GM19463 (cell line): Measurements from ENCODE around the gene C6orf163.
"Not testable (repeated sequence)": the region's sequence is repeated elsewhere in the genome, so short reads cannot be mapped to it uniquely, and the experiment has no call there.

Experiments
- ATAC-seq: cut with Tn5 transposase; IDR thresholded peaks from one replicate; pipeline ENCODE4 v1.9.1; 2021; ENCODE audit warnings: mild to moderate bottlenecking, moderate library complexity; ENCODE audit not compliant: unreplicated experiment

The C6orf163 gene

DNA sequence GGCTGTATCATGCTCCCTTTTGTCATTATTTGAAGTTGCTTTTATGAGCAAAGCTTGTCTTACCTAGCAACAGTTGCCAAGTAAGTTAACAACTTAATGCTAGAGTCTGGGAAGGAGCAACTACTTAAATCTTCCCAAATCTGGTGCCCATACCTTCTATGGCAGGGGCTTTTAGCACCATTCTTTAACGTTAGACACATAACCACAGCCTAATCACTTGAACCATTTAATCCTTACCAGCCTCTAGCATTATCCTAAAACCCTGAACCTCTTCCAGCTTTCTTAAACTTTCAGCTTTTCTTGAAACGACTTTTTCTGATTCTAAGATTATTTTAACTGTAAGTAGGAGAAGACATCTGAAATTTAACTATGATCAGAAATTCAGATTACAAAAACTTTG is at the start of gene C6orf163:
Gene C6orf163 (plus strand): TSS at position 83 of the 400 bp plus-strand sequence. CDS start 287 bp downstream, at position 370.
- ATAC-seq: no peak

DNA sequence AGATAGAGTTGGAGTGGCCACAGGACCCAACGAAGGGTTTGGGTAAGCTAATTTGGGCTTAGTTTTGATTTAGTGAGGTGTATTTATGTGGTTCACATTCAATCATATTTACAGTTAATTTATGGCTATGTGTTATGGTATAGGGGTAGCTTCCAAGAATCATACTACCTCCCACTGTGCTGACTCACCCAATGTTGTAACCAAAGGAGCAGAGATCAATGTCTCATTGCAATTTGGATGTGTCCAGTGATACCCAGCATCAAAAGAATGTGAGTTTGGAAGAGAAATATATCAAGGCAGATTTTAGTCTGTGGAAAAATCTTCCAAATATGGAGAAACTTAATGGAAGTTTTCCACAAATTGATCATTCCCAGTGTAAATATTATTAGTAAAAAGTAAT is 47.5 kb upstream of the C6orf163 start:
- no peak for ATAC-seq

DNA sequence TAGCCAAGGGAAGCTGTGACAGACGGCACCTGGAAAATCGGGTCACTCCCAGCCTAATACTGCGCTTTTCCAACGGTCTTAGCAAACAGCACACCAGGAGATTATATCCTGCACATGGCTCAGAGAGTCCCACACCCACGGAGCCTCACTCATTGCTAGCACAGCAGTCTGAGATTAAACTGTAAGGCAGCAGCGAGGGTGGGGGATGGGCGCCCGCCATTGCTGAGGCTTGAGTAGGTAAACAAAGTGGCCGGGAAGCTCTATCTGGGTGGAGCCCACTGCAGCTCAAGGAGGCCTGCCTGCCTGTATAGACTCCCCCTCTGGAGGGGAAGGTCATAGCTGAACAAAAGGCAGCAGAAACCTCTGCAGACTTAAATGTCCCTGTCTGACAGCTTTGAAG is 43.3 kb upstream of the C6orf163 start:
- ATAC-seq: not testable (repeated sequence)

DNA sequence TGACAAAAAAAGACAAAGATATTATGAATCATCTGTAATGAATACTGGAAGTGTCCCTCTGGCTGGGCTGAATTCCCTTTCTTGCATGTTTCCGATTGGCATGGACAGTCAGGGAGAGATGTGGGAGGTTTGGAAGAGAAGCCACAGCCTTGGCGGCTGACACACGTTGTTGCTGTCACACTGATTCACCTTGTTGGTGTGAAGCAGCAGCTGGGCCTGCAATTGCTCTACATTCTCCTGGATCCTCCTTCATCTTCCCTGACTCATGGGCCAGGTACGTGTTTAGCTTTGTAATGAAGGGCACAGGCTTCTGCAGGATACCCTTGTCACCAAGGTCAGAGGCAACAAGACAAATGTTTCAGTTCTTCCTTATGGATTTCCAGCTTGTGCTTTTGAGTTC is 35.6 kb upstream of the C6orf163 start:
- no peak for ATAC-seq

DNA sequence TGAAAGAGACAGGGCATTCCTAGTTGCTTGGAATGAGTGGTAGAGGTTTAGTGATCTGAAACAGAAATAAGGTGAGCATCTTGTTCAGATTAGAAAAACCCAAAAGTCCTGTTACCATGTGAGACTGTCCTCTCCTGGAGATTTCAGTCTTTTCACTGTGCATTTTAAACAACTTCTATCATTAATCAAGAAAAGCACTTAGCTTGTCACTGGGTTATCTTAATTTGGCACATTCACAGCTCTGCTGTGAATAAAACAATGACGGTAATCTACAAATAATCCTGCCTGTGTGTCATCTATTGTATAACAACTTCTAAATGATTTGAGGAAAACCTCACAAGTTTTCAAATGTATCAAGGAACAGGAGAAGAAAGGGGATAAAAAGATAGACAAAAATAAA is 31.8 kb upstream of the C6orf163 start:
- ATAC-seq: no peak

DNA sequence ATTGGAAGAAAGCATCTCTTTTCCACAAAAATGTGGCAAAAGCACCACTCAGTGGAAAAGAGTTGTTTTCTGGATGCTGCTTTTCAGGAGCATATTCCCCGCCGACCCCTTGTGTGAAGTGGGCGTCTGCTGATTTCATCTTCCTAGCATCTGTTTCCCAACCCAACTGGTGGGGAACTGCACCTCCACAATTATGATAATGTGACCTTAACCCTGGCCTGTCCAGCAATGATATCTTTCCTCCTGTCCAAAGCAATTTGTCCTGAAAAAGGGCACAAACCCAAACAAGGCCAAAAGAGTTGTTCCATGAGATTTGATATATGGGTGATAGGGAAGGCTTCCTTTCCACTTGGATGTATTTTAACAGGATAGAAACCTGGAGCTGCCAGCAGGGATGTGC is 29.5 kb upstream of the C6orf163 start:
- no peak for ATAC-seq

DNA sequence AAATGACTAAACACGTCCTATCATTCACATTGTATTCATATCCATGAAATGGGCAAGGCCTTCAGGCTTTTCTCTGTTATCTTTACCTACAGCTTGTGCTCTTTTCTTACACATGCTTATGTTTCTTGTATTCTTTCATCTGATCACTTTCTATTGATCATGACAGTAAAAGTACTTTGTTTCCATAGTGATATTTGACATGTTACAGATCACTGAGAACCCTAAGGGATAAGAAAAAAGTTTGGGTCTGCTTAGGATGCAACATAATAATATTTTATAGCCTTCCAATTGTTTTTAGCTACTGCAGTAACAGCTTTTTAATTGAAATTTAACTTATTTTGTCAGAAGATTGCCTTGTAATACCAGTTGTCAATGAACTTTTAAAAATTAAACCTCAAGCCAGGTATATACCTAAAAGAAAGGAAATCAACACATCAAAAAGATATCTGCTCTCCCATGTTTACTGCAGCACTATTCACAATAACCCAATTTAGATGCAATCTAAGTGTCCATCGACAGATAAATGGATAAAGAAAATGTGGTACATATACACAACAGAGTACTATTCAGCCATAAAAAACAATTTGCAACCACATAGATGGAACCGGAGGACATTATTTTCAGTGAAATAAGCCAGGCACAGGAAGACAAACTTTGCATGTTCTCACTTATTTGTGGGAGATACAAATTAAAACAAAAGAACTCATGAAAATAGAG is 25.2 kb upstream of the C6orf163 start:
- no peak for ATAC-seq

DNA sequence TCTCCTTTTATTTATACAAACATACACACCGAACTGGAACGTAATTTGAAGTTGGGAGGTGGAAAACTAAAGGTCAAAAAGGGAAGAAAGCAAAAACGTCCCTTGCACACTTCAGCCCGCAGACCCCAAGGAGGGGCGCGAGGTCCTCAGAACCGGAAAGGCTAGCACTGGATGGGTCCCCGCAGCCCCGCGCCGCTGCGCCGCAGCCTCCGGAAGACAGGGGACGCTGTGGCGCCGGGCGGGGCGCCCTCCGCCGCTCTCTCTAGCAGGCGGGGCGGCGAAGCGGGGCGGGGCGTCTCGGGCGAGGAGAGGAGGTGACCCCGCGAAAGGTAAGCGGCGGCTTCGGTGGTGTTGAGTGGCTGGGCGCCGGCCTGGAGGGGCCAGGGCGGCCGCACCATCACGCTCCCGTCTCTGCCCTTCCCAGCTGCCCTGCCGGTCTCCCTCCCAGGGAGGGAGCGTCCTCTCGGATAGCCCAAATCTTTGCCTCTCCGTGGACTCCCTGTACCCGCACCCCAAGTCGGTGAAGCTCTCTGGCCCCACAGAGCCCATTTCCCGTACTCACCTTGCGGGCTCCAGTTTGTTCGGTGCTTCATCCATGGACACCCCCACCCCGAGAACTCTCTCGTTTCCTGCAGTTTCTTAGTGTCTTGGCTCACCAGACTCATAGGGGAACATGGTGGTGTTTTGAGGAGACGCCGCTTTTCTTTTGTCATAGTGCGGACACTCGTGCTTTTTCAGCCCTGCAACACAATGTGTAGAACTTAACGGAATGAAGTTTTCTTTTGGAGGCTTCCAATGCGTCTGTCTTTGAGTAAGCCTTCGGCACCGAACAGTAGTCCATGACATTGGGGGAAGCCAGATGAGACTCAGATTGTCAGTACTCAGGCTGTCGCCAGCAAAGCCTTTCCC is 22.1 kb upstream of the C6orf163 start, which contains the start of gene SMIM8:
Gene SMIM8 (plus strand): TSS at position 285 of the 909 bp plus-strand sequence. CDS start 14,444 bp downstream, outside the sequence.
- peak; percentile 100 for ATAC-seq

DNA sequence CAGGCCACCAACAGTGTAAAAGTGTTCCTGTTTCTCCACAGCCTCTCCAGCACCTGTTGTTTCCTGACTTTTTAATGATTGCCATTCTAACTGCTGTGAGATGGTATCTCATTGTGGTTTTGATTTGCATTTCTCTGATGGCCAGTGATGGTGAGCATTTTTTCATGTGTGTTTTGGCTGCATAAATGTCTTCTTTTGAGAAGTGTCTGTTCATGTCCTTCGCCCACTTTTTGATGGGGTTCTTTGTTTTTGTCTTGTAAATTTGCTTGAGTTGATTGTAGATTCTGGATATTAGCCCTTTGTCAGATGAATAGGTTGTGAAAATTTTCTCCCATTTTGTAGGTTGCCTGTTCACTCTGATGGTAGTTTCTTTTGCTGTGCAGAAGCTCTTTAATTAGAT is 20.7 kb upstream of the C6orf163 start:
- not testable (repeated sequence) for ATAC-seq

DNA sequence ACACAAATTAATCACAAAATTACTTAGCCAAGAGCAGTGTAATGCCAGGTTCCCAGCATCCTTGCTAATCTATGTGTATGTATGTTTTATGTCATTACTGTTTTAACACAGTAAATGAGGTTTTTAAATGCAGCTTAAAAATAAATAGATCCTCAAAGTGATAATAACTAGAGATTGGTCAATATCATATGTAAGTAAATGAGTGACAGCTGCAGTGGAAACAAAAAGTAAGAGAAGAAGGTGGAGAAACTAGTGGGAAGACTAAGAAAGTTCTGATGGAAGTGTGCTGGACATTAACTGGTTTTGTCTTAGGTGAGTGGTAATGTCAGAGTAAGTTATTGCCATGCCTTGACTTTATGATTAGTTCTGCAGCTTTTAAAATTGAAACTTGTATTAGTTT is 13.7 kb upstream of the C6orf163 start:
- no peak for ATAC-seq

DNA sequence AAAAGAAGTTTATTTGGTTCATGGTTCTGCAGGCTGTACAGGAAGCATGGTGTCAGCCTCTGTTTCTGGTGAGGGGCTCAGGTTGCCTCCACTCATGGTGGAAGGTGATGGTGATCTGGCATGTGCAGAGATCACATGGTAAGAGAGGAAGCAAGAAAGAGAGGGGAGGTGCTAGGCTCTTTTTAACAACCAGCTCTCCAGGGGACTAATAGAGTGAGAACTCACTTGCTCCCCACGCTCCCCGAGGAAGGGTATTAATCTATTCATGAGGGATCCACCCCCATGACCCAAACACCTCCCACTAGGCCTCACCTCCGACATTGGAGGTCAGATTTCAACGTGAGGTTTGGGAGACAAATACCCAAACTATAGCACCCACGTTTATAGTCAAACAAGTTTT is 11.6 kb upstream of the C6orf163 start:
- ATAC-seq: no peak

DNA sequence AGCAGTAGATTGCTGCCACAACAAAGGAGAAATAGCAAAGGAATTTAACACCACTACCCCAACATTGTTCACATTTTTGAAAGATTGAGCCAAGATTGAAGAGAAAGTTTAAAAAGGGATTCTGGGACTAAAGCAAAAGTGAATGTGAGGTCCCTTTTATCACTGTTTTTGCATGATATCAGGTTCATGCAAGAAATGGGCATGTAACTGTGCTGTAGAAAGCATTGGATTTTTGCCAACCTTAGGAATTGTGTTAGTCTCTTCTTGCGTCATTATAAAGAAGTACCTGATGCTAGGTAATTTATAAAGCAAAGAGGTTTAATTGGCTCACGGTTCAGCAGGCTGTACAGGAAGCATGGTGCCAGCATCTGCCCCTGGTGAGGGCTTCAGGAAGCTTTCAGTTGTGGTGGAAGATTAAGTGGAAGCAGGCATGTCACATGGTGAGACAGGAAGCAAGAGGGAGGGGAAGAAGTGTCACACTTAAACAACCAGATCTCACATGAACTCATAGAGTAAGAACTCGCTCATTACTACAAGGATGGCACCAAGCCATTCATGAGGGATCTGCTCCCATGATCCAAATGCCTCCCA is 10.9 kb upstream of the C6orf163 start:
- ATAC-seq: no peak

DNA sequence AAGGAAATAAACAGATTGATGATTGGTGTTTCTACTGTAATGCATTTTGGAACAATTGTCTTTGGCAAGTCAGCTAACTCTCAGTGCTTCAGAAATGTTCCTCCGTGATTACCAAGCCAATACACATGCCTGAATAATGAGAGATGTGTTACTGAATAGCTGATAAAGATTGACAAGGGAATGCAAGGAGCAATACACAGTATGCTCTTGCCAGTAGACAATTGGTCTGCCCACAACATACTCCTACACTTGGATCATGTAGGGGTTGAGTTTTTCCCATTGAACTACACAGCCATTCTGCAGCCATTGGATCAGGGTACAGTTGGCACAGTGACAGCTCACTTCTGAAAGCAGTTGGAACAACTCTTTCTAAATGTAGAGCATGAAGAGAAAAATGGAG is 9.9 kb upstream of the C6orf163 start:
- ATAC-seq: no peak

DNA sequence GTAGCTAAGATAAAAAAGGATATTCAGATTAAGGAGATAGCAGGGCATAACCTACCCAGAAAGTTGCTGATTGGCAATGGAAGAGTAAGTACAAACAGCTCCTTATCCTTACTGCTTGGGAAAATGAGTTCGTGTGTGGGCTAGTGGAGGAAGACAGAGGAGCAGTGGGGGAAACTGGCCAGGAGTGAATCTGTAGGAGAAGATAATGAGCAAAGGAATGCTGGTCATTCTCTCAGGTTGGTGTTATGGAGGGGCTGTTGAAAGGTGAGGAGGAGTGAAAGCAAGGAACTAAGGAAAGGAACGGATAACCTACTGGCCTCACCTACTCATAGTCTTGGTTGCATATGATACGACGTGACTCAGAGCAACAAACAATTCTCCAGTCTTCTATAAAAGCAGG is 8.2 kb upstream of the C6orf163 start:
- ATAC-seq: no peak

DNA sequence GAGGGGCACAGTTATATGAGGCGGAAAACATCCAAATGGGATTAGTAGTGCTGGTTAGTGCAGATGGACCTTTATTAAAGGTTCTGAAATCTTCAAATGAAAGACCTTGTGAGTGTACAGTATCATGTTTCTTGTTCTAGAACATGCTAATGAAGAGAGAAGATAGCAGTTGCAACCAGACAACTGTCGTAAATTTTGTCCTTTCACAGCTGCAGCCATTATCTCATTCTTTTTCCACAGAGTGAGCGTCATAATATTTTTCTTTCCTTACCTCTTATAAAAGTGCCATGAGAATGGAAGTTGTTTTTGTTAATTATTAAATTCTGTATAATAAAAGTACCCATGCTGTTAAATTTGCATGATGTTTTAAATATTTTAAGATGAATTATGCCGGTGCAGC is 4.4 kb upstream of the C6orf163 start:
- no peak for ATAC-seq

DNA sequence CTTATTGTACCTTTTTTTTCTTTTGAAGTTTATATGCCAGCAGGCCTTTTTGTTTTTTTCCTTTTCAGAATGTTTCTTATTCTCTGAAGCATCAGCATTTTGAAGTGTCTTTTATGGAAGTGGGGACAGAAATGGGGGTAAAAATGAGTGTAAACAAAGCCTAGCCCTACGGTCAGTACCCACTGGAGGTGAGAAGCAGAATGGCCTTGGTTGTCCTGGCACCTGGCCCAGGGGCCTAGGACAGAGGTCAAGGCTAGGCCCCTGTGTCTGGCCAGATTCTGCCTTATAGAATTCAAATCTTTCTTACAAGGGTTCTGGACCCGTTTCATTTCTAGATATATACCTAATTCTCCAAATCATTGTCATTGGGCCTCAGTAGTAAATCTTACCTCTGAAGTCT is 3.5 kb upstream of the C6orf163 start:
- no peak for ATAC-seq

DNA sequence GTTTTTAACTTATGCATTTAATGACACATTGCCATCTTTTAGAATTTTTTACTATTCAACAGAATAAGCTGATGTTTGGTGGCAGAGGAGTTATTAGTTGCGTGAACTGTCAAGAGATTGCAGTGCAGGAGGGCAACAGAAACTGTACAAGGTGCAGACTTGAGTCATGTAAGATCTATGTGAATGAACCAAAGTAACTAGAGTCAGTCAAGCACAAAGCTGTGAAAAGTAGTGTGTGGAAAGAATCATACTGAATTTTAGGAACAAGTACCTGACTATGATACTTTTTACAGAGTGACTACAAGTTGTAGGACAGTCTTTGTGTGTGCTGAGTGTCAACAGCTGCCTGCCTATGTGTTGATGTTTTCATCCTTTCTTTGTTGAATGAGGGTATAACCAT is 2.7 kb upstream of the C6orf163 start:
- ATAC-seq: peak; percentile 97

DNA sequence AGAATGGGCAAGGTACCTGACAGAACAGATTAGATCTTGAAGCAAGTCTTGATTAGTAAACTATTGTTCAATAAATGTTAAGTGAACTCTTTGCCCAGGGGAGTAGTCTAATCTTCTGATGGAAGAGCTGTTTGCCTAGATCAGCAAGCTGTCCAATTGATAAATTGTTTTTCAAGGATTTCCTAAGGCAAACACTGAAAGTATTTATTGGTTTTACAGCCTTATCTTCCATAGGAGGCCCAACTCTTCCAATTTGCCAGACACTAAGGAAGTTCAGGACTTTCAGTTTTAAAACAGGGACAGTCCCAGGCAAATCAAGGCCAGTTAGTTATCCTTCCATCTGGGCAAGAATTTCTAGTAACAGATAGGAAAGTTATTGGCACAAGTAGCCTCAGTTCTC is 1.8 kb upstream of the C6orf163 start:
- no peak for ATAC-seq

DNA sequence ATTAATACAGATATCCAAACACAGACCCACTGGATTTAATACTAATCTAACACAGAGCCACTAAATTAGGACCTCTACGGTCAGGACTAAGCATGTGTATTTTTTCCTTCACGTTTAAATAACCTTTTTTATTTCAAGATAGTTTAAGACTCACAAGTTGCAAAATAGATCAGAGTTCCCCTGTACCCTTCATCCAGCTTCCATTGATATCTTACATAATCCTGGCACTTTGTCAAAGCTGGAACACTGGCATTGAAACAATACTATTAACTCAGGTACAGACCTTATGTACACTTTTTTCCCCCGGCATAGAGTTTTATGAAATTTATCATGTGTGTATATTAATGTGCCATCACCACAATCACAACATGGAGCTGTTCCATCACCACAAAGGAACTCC is 2.1 kb downstream of the C6orf163 start:
- no peak for ATAC-seq

DNA sequence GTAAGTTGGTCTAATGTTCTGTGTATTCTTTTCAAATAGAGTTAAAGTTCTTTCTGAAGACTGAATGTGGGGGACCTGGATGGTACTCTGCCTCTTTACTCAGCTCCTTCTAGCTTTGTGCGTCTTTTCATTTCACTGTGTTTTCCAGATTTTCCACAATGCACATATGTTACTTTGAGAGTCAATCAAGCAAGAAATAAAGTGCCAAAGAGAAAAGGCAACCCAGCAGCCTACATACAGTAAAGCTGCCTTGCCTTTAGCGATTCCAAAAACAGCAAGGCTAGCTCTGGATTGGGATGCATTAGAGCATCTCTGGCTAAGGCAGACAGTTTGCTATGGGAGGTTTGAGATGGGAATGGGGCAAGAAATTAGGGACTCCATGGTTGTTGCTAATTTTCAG is 5.3 kb downstream of the C6orf163 start:
- no peak for ATAC-seq

DNA sequence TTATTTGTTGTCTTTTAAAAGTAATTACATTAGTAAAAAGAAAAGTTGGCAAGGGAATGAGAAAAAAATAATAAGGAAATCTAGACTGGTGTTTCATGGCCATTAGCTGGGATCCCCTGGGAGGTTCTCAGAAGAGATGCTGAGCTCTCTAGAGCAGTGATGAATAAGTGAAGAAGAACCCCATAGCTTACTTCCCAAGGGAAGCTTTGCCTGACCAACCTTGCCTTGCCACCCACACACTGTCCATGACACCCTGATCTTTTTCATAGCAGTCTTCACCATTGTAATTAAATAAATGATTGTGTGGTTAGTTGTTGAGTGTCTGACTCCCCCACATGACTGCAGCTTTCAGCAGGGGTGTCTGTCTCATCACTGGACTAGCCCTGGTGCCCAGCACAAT is 5.9 kb downstream of the C6orf163 start:
- no peak for ATAC-seq

DNA sequence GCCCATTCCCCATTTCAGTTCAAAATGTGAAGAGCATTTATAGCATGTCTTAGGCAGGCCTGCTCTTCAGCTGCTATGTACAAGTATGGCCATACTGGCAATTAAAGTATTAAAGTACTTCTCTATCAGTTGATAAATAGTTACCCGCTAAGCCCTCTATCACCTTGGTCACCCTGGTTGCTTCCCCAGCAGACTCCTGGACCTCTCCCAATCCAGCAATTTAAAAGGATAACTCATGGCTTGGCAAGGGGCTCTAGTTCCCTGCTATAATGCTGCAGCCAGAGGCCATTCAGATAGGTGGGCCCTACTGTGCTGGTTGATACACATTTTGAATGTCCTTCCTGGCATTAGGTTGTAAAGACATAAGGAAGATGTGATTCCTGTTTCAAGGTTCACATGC is 7.0 kb downstream of the C6orf163 start:
- no peak for ATAC-seq
